GM21786 (cell line): Measurements from ENCODE around the gene KLK14.

Source experiments
- ATAC-seq: cut with Tn5 transposase; IDR thresholded peaks from one replicate; pipeline ENCODE4 v1.9.1; 2021; ENCODE audit not compliant: unreplicated experiment

Gene KLK14

DNA sequence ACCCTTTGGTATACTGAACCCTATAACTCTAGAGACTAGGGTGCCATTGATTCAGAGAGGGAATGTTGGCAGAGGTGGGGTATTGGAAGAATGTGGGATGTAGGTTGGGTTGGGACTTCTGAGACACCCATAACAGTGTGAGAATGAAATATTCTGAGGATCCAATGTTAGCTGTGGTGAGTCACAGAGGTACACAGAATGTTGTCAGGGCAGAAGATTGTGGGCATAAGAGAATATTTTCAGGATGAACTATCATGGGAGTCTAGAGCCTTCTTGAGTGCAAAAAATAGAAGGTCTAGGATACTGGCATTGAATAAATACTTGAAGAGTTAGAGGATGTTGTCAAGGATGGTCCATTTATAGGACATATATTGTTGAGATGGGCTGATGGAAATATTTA lies 26.8 kb downstream of the KLK14 start:
- no peak for ATAC-seq

DNA sequence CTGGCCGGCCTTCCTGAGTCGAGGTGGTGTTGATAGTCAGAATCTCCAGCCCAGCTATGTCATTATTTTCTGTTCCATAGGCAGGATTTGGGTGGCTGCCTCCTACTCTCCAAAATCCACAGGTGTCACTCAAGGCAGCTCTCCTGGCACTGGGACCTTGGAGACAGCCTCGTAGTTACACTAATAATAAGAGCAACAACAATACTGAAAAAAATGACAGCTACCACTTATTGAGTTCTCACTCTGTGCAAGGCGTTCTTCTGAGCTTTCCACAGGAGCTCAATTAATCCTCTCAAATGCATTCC lies 35.7 kb downstream of the KLK14 start:
- no peak for ATAC-seq

DNA sequence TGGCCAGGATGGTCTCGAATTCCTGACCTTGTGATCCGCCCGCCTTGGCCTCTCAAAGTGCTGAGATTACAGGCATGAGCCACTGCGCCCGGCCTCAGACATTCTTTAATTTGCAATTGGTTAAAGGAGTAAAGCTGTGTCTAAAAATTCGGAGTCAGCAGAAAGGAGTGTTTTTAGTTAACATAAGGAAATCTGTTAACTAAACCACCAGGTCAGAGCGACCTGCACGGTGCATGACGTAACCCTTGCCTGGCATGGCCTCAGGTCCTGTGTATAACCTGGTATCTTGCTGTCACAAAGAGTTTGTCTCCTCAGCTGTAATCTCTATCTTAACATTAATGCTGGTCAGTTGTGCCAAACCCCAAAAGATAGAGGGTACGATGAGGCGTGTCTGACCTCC lies 38.4 kb downstream of the KLK14 start:
- no peak for ATAC-seq

DNA sequence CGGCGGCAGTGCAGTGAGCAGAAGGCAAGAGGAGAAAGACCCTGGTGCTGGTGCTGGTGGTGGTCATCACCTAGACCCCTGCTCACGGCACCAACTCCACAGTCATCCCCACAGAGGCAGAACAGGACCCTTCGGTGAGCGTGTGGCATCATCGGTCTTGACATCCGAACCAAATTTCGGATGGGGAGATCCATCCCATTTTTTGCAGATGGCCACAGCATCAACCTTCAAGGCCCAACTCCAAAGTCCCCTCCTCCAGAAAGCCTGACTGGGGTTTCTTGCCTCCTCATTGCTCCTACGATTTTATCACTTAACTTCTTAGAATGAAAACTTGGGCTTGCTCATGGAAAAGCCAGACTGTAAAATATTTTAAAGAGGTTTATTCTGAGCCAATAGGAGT lies 39.2 kb downstream of the KLK14 start:
- no peak for ATAC-seq

DNA sequence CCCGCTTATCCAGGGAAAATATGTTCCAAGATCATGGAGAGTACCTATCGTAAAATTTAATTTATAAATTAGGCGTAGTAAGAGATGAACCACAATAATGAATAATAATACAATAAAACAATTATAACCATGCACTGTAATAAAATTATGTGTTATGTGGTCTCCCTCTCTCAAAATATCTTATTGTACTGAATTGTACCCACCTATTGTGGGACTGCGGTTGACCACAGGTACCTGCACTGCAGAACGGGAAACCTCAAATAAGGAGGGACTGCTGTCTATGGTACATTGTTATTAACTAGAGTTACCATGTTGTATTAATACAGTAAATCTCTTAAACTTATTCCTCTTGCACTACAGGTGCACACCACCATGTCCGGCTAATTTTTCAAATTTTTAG lies 42.5 kb downstream of the KLK14 start:
- ATAC-seq = no peak

DNA sequence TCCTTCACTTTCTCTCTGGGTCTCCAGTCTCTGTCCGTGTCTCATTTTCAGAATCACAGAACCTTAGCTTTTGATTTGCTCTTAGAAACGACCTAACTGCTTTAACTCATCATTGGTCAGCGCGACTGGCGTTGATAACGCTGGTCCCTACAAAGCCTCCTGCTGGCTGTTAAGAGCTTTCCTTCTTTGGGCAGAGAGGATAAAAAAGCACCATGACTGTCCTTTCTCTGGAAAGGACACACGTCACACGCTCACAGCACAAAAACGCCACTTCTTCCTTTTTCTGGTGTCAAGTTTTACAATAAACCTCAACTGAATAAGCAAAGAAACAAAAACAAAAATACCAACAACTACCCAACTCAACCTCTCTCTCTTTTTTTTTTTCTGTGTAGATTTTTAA lies 46.2 kb downstream of the KLK14 start:
- no peak for ATAC-seq

DNA sequence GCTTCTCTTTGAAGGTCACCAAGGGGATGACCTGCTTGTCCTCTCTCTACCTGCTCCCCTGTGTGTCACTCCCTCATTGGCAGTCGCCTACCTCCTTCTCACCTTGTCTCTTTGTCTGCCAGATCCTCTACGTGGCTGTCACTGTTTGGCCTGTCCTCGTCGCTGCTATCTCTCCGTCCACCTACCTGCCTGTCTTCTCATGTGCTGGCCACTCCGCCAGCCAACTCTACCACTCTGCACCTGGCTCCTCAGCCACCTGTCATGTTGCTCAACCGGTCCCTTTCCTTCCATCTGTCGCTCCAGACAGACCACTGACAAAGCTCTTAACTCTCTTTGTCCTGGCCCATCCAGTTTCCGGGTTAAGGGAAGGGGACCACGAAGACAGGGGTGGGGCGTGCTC lies 48.0 kb downstream of the KLK14 start, which contains the start of gene KLK12:
Gene KLK12, minus strand, starts transcription at position 299 of the 400 bp plus-strand sequence. CDS start 381 bp downstream, outside the sequence.
- no peak for ATAC-seq

DNA sequence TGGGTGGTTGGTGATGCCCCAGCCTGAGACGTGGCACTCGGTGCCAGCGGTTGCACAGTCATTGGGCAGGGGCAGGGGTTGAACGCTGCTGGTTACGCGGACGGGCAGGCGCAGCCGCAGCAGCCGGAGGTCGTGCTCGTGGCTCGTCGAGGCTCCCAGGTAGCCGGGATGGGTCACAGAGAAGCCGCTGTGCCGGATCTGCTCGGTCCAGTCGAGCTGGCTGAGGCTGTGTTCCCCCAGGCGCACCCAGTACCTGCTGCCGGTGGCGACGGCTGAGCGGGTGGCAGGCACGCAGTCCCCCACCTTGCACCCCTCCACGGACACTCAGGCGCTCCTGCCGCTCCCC lies 50.8 kb downstream of the KLK14 start:
- no peak for ATAC-seq

DNA sequence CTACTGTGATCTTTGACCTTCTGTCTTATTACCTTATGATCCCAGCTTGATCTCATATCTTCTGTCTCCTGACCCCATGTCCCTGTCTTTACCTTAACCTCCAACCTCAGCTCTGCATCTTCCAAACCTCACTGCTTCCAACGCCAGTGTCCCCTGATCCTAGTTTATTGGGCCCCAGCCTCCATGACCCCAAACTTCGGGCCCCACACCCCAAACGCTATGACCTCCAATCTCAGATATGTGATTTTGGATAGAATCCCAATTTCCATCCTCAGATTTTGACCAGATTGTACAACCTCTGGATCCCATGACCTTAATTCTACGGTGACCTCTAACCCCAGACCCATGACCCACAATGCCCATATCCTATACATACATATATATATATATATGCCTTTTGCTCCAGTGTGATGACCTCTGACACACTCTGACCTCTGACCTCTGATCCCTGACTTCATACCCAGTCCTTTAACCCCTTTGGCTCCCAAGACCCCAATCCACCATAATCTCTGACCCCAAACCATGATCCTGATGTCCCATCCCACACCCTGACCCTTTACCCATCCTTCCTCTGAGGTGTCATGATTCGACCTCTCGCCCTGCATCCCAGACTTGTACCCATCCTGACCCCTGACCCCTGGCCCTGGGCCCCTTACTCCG lies 51.3 kb downstream of the KLK14 start:
- ATAC-seq = no peak

DNA sequence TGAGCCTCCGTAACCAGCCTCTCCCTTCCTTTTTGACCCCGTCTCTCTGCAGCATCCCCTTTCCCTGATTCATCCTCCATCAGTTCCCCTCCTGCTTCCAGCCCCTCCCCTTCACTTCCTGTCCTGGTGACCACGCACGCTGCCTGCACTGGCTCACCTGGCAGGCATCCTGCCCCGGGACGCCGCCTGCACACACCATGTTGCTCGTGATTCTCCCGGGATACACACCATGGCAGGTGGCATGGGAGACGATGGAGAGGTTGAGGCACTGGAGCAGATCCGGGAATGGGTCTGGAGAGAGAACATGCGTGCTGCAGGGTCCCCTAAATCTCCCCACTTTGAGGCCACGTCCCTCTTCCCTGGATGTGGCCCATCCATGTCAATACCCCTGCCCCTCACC lies 52.1 kb downstream of the KLK14 start:
- ATAC-seq = no peak

DNA sequence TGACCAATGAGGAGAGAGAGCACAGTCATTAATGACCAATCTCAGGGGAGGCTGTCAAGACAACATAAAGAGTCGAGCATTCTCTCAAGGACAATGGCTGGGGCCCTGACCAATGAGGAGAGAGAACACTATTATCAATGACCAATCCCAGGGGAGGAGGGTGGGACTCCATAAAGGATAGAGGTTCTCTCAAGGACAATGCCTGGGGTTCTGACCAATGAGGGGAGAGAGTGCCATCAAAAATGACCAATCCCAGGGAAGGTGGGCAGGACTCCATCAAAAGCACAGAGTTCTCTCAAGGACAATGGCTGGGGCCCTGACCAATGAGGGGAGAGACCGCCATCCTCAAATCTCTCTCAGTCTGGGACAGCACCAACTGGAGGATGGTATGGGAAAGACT lies 53.0 kb downstream of the KLK14 start:
- no peak for ATAC-seq
